Dermis microvascular lymphatic vessel endothelial cell (primary cell): ENCODE measurements around the gene TMEM201. TPM values are rescaled to one million over a fixed set of nuclear protein-coding genes. Genes with fewer than 3 reads are reported as not detected.
"Not testable (repeated sequence)": the region's sequence is repeated elsewhere in the genome, so short reads cannot be mapped to it uniquely, and the experiment has no call there.

Experiments
- DNase-seq, 2 donors: peaks; one replicate each; pipeline versions ENCODE4 v3.0.0 to v3.0.0-alpha.2; 2010; ENCODE audit warnings: low read depth in 2 of 2
- total RNA-seq: library from RNA; depleted of rRNA; stranded (reverse); fragments of >200 nt; gene quantifications from 2 replicates; pipeline ENCODE4 v1.2.1, GENCODE V29; 2014

Gene TMEM201
- total RNA-seq, 1 donor from 2014 or later = 2.7 TPM

GRCh38 chr1:9618909-9619679, 30.4 kb downstream of the TMEM201 start:
- no peak for DNase-seq

- no peak for DNase-seq
Measured at GRCh38 chr1:9621032-9621431, 32.3 kb downstream of the TMEM201 start.

GRCh38 chr1:9624081-9624480, 35.4 kb downstream of the TMEM201 start:
- DNase-seq = no peak

GRCh38 chr1:9625030-9625429, 36.3 kb downstream of the TMEM201 start:
- not testable (repeated sequence) for DNase-seq

GRCh38 chr1:9626201-9626608, 37.5 kb downstream of the TMEM201 start:
- no peak for DNase-seq

- DNase-seq = no peak
Measured at GRCh38 chr1:9628541-9629444, 40.1 kb downstream of the TMEM201 start.

- DNase-seq = no peak
Measured at GRCh38 chr1:9629445-9630201, 40.9 kb downstream of the TMEM201 start.

GRCh38 chr1:9630331-9631111, 41.8 kb downstream of the TMEM201 start:
- no peak for DNase-seq

- no peak for DNase-seq
Measured at GRCh38 chr1:9631613-9632012, 42.9 kb downstream of the TMEM201 start.

GRCh38 chr1:9633493-9633892, 44.8 kb downstream of the TMEM201 start:
- no peak for DNase-seq

GRCh38 chr1:9634582-9634981, 45.9 kb downstream of the TMEM201 start:
- DNase-seq = no peak

- DNase-seq = no peak
Measured at GRCh38 chr1:9639227-9639626, 50.5 kb downstream of the TMEM201 start.

GRCh38 chr1:9643351-9644256, 54.9 kb downstream of the TMEM201 start:
- DNase-seq = no peak

GRCh38 chr1:9646037-9646436, 57.3 kb downstream of the TMEM201 start:
- DNase-seq = no peak

GRCh38 chr1:9648171-9648570, 59.5 kb downstream of the TMEM201 start:
- no peak for DNase-seq

GRCh38 chr1:9649769-9650168, 61.1 kb downstream of the TMEM201 start:
- DNase-seq = no peak

- no peak for DNase-seq
Measured at GRCh38 chr1:9651220-9651564, 62.5 kb downstream of the TMEM201 start.

- DNase-seq = peak in 1 of 2 donors; percentile 29
Measured at GRCh38 chr1:9651565-9652378, 63.1 kb downstream of the TMEM201 start, which contains the start of gene PIK3CD. PIK3CD (plus strand) TSS chr1:9651731; CDS start chr1:9710456, 58,725 bp downstream.
